Glutamatergic neuron (in vitro differentiated cells): ENCODE measurements around the gene PHKB. TPM values are rescaled to one million over a fixed set of nuclear protein-coding genes. Genes with fewer than 3 reads are reported as not detected.

Experiments
- DNase-seq: peaks from one replicate; pipeline ENCODE4 v3.0.0; 2022
- H3K27ac Mint-ChIP-seq: one replicate; pipeline ENCODE4 v1.8.0; 2020; ENCODE audit warnings: mild to moderate bottlenecking, mixed read lengths, inconsistent platforms; ENCODE audit not compliant: unreplicated experiment
- H3K27me3 Mint-ChIP-seq: one replicate; pipeline ENCODE4 v1.8.0; 2020; ENCODE audit warnings: mild to moderate bottlenecking, moderate library complexity, mixed read lengths, inconsistent platforms; ENCODE audit not compliant: unreplicated experiment
- H3K36me3 Mint-ChIP-seq: one replicate; pipeline ENCODE4 v1.8.0; 2020; ENCODE audit warnings: mild to moderate bottlenecking, mixed read lengths, inconsistent platforms; ENCODE audit not compliant: unreplicated experiment
- H3K4me1 Mint-ChIP-seq: one replicate; pipeline ENCODE4 v1.8.0; 2020; ENCODE audit warnings: mild to moderate bottlenecking, low read depth, mixed read lengths, inconsistent platforms; ENCODE audit not compliant: unreplicated experiment
- H3K4me3 Mint-ChIP-seq: one replicate; pipeline ENCODE4 v1.8.0; 2020; ENCODE audit warnings: mild to moderate bottlenecking, mixed read lengths, inconsistent platforms; ENCODE audit not compliant: unreplicated experiment
- H3K9me3 Mint-ChIP-seq: one replicate; pipeline ENCODE4 v1.8.0; 2020; ENCODE audit warnings: mild to moderate bottlenecking, moderate library complexity, mixed read lengths, inconsistent platforms; ENCODE audit not compliant: unreplicated experiment
- CTCF ChIP-seq: fragments of 200-600 bp; sonication (generic); IDR thresholded peaks from one replicate; pipeline ENCODE4 v1.5.0; 2021; ENCODE audit not compliant: partially characterized antibody, unreplicated experiment
- total RNA-seq: library from RNA; stranded (reverse); fragmentation: NEBNext Ultra II Directional; extraction: Animal tissue kit (Norgen Biotek cat#: 25700); gene quantifications from one replicate; pipeline ENCODE4 v1.2.1, GENCODE V29; 2021; ENCODE audit not compliant: unreplicated experiment

Gene PHKB
- total RNA-seq, 1 donor from 2014 or later = 123 TPM

- DNase-seq = no peak
- H3K4me3 Mint-ChIP-seq = no peak overlapping the region
- H3K4me1 Mint-ChIP-seq = no peaks in the 10 kb centered on the region
- no peaks in the 10 kb centered on the region for H3K36me3 Mint-ChIP-seq
- H3K9me3 Mint-ChIP-seq = no peaks in the 10 kb centered on the region
- peaks cover 7% of the 10 kb centered on the region for H3K27me3 Mint-ChIP-seq
- H3K27ac Mint-ChIP-seq = no peak overlapping the region
- TF ChIP-seq CTCF = no peak
Measured at GRCh38 chr16:47721006-47721637, 260.0 kb downstream of the PHKB start.

- Mint-ChIP-seq H3K4me3 (no peak overlapping the region), H3K4me1 (no peaks in the 10 kb centered on the region), H3K9me3 (no peaks in the 10 kb centered on the region), H3K27me3 (peaks cover 4% of the 10 kb centered on the region), H3K27ac (no peak overlapping the region), H3K36me3 (no peaks in the 10 kb centered on the region)
- DNase-seq = no peak
- no peak for TF ChIP-seq CTCF
Measured at GRCh38 chr16:47722046-47722445, 260.9 kb downstream of the PHKB start.

- H3K4me3 Mint-ChIP-seq = no peak overlapping the region
- DNase-seq = no peak
- H3K27me3 Mint-ChIP-seq = peaks cover 4% of the 10 kb centered on the region
- no peaks in the 10 kb centered on the region for H3K4me1 Mint-ChIP-seq
- H3K9me3 Mint-ChIP-seq = no peaks in the 10 kb centered on the region
- H3K36me3 Mint-ChIP-seq = no peaks in the 10 kb centered on the region
- TF ChIP-seq CTCF = no peak
- H3K27ac Mint-ChIP-seq = no peak overlapping the region
Measured at GRCh38 chr16:47724115-47724785, 263.1 kb downstream of the PHKB start.

- Mint-ChIP-seq H3K27ac (no peak overlapping the region), H3K9me3 (no peaks in the 10 kb centered on the region)
- no peak for DNase-seq
Measured at GRCh38 chr16:47725188-47725695, 264.1 kb downstream of the PHKB start.

More at GRCh38 chr16:47725188-47725695, 264.1 kb downstream of the PHKB start:
- TF ChIP-seq CTCF = no peak
- Mint-ChIP-seq H3K4me1 (no peaks in the 10 kb centered on the region), H3K4me3 (no peak overlapping the region), H3K27me3 (peaks cover 4% of the 10 kb centered on the region), H3K36me3 (no peaks in the 10 kb centered on the region)
